OCI-LY1 (cell line): ENCODE results near the gene BRF1.

Experiments
- CTCF ChIP-seq: fragments of 200-600 bp; sonication (generic), shearing (Covaris generic); IDR thresholded peaks from 2 replicates; pipeline ENCODE4 v1.5.1; 2017; ENCODE audit warnings: mild to moderate bottlenecking, antibody characterized with exemption, low read length, moderate library complexity, mixed read lengths
- EZH2 ChIP-seq: fragments of 200-600 bp; sonication (generic), shearing (Covaris generic); IDR thresholded peaks from 2 replicates; pipeline ENCODE4 v1.8.0; 2017; ENCODE audit warnings: borderline replicate concordance, mixed run types, mild to moderate bottlenecking, antibody characterized with exemption, low read length, moderate library complexity, mixed read lengths

- no peak for TF ChIP-seq CTCF
- TF ChIP-seq EZH2 = no peak
Observed at GRCh38 chr14:105322791-105323556, 22.2 kb upstream of the BRF1 start.
